ENCODE data around the gene SRBD1. TPM values are rescaled to one million over a fixed set of nuclear protein-coding genes. Genes with fewer than 3 reads are reported as not detected.

SRBD1 gene
- total RNA-seq, 1 experiment from 2014 or later = 18.2 TPM

- DNase-seq (ENCODE audit: low read depth) = peak; percentile 78
Observed at GRCh38 chr2:45595721-45596435, 15.2 kb downstream of the SRBD1 start.

GRCh38 chr2:45591073-45591472 lies 20.0 kb downstream of the SRBD1 start:
- no peak for DNase-seq (ENCODE audit: low read depth)

- DNase-seq (ENCODE audit: low read depth) = no peak
Observed at GRCh38 chr2:45588158-45588829, 22.8 kb downstream of the SRBD1 start.

- no peak for DNase-seq (ENCODE audit: low read depth)
Observed at GRCh38 chr2:45586600-45586999, 24.5 kb downstream of the SRBD1 start.

- peak; percentile 46 for DNase-seq (ENCODE audit: low read depth)
Observed at GRCh38 chr2:45585267-45585861, 25.7 kb downstream of the SRBD1 start.

GRCh38 chr2:45583977-45584376 lies 27.1 kb downstream of the SRBD1 start:
- no peak for DNase-seq (ENCODE audit: low read depth)

- DNase-seq (ENCODE audit: low read depth) = no peak
Observed at GRCh38 chr2:45582522-45582921, 28.5 kb downstream of the SRBD1 start.

GRCh38 chr2:45578056-45578843 lies 32.8 kb downstream of the SRBD1 start:
- peak; percentile 34 for DNase-seq (ENCODE audit: low read depth)

- DNase-seq (ENCODE audit: low read depth) = no peak
Observed at GRCh38 chr2:45577441-45577840, 33.6 kb downstream of the SRBD1 start.

- DNase-seq (ENCODE audit: low read depth) = no peak
Observed at GRCh38 chr2:45575881-45576280, 35.2 kb downstream of the SRBD1 start.

GRCh38 chr2:45572979-45573378 lies 38.1 kb downstream of the SRBD1 start:
- no peak for DNase-seq (ENCODE audit: low read depth)

GRCh38 chr2:45571940-45572339 lies 39.1 kb downstream of the SRBD1 start:
- no peak for DNase-seq (ENCODE audit: low read depth)

- DNase-seq (ENCODE audit: low read depth) = peak; percentile 32
Observed at GRCh38 chr2:45570671-45571334, 40.3 kb downstream of the SRBD1 start.

- DNase-seq (ENCODE audit: low read depth) = peak; percentile 47
Observed at GRCh38 chr2:45568935-45569334, 42.1 kb downstream of the SRBD1 start.

GRCh38 chr2:45567974-45568789 lies 42.9 kb downstream of the SRBD1 start:
- DNase-seq (ENCODE audit: low read depth) = peak; percentile 46

- DNase-seq (ENCODE audit: low read depth) = no peak
Observed at GRCh38 chr2:45567288-45567963, 43.6 kb downstream of the SRBD1 start.

- DNase-seq (ENCODE audit: low read depth) = no peak
Observed at GRCh38 chr2:45559436-45559835, 51.6 kb downstream of the SRBD1 start.

- no peak for DNase-seq (ENCODE audit: low read depth)
Observed at GRCh38 chr2:45554742-45555140, 56.3 kb downstream of the SRBD1 start.

GRCh38 chr2:45554073-45554741 lies 56.9 kb downstream of the SRBD1 start:
- DNase-seq (ENCODE audit: low read depth) = peak; percentile 65

- DNase-seq (ENCODE audit: low read depth) = no peak
Observed at GRCh38 chr2:45551862-45552261, 59.2 kb downstream of the SRBD1 start.
